Measurements from ENCODE around the gene HOXA11. TPM values are rescaled to one million over a fixed set of nuclear protein-coding genes. Genes with fewer than 3 reads are reported as not detected.

The HOXA11 gene
- total RNA-seq, 4 donors from 2014 or later = 0.27 to 1.4 (median 1.0) TPM; not detected in 1

DNA sequence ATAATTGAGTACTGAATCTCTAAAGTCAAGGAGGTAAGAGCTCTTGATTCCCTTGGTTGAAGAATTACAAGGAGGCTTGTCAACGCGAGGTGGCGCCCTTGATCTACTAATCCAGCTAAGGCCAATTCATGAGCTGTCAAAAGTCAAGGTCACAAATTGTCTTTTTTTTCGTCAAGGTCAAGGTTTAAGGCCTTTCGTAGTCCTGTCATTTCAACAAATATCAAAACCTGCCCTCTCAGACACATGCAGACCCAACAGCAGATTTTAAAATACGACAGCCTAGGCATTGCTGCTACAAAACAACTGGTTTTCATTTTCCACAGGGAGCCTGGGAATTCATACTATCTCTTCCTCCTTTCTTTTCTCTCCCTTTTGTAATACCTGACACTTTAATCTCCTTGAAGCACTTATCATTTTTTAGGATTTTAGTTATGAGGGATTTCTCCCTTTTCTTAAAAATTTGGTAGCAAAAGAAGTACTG lies 11.3 kb upstream of the HOXA11 start:
- WGBS, 2 donors = 3% methylated on average over 6 of the region's 6 CpGs
- no peak for TF ChIP-seq POLR2A (IDR thresholded peaks at IDR 0.05)
- TF ChIP-seq, protein P1, sequence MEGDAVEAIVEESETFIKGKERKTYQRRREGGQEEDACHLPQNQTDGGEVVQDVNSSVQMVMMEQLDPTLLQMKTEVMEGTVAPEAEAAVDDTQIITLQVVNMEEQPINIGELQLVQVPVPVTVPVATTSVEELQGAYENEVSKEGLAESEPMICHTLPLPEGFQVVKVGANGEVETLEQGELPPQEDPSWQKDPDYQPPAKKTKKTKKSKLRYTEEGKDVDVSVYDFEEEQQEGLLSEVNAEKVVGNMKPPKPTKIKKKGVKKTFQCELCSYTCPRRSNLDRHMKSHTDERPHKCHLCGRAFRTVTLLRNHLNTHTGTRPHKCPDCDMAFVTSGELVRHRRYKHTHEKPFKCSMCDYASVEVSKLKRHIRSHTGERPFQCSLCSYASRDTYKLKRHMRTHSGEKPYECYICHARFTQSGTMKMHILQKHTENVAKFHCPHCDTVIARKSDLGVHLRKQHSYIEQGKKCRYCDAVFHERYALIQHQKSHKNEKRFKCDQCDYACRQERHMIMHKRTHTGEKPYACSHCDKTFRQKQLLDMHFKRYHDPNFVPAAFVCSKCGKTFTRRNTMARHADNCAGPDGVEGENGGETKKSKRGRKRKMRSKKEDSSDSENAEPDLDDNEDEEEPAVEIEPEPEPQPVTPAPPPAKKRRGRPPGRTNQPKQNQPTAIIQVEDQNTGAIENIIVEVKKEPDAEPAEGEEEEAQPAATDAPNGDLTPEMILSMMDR (IDR thresholded peaks at IDR 0.05) = peak in 1 of 3 donors; percentile 47
- peak; percentile 83 to 98 for DNase-seq (ENCODE audit: low spot score in 2 of 2)
- intact Hi-C loops (cut with DNase I; ENCODE audit: low total_unique reads) = loop anchor here (10.0 kb wide), 1 partner anchor 828 kb away; no protein-coding TSS in a partner anchor
- no peak overlapping the region for H3K4me3 ChIP-seq (ENCODE audit: low read depth, poor library complexity, severe bottlenecking)

DNA sequence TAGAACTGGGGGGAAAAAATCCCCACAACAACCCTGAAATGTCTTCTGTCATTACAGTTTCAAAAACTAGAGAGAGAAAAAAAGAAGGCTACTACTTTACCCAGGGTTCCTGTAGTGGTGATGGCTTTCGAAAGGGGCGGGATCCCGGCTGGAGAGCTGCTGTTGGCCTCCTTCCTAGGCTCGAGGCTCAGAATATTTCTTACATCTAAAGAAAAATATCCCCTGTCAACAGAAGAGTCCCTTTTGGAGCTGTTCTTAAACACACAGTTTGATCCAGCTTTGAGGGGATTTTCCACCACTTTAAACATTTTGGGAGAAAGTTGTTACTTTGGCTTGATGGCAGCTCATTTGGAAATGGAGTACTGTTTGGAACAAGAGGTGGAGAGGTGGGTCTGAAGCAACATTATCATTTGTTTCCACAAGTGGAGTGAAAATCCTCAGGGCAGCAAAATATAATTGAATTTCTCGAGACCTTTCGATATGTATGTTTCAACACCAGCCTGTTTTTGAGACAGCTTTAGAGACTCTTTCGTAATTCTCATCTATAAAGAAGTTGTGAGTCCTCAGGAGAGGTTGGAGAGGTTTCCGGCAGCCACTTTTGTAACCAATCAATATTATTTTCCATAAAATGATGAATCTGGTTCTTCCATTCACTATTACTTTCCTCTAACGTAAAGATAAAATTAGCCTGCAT lies 9.8 kb upstream of the HOXA11 start:
- TF ChIP-seq, protein P1 (IDR thresholded peaks at IDR 0.05) = no peak
- TF ChIP-seq POLR2A (IDR thresholded peaks at IDR 0.05) = no peak
- no peak overlapping the region for H3K4me3 ChIP-seq (ENCODE audit: low read depth, poor library complexity, severe bottlenecking)
- intact Hi-C loops (cut with DNase I; ENCODE audit: low total_unique reads) = loop anchor here (10.0 kb wide), 1 partner anchor 830 kb away; no protein-coding TSS in a partner anchor
- DNase-seq (ENCODE audit: low spot score in 2 of 2) = peak in 1 of 2 donors; percentile 79
- 42 to 48% methylated on average over 9 of the region's 9 CpGs for WGBS, 2 donors

DNA sequence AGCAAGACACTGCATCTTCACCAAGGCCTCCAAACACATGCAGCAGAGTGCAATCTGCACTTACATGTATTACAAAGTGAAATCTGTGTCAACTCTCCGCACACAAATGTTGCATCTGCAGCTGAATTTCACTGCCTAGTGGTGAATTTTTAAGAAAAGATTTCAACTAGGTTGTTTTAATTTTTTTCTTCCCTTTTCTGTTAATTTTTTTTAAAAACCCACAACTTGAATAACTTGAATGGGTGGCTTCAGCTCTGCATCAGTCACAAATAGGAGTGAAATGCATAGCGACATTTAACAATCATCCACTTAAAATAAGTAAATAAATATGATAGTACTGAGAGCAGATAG lies 8.9 kb upstream of the HOXA11 start:
- intact Hi-C loops (cut with DNase I; ENCODE audit: low total_unique reads) = loop anchor here (10.0 kb wide), 1 partner anchor 831 kb away; no protein-coding TSS in a partner anchor
- TF ChIP-seq POLR2A (IDR thresholded peaks at IDR 0.05) = no peak
- TF ChIP-seq, protein P1 (IDR thresholded peaks at IDR 0.05) = no peak
- WGBS, 2 donors = 79 to 83% methylated on average over 2 of the region's 2 CpGs
- H3K4me3 ChIP-seq (ENCODE audit: low read depth, poor library complexity, severe bottlenecking) = no peak overlapping the region
- DNase-seq (ENCODE audit: low spot score in 2 of 2) = no peak

DNA sequence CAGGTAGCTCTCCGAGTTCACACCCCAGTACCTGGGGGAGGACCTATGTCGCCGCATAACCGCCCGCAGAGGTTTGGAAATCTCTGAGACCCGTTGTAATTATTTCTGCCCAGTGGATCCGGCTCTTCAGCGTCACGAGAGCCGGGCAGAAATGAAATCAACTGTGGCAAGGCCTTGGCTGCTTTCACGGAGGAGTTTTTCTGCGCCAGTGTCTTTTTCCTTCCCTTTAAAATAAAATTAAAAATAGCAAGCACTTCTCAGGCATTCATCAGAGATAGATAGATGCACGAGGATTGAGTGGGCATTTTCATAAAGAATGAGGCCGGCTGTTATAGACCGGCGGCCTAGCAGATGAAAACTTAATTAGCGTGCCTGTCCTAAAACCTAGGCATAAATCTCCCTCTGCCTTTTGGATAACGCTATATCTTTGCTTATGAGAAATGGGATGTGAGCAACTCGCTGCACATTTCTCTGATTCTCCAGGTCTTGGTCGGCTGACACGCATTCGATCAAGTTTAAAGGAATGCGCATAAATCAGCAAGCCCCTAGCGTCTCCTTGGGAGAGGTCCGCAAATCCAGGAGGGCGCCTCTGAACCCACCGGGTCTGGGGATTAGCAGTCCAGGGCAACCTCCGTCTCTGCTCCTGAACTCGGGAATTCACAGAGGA lies 8.4 kb upstream of the HOXA11 start:
- peak in 1 of 2 donors; percentile 75 for DNase-seq (ENCODE audit: low spot score in 2 of 2)
- no peak overlapping the region for H3K4me3 ChIP-seq (ENCODE audit: low read depth, poor library complexity, severe bottlenecking)
- WGBS, 2 donors = 51 to 53% methylated on average over 29 of the region's 29 CpGs
- intact Hi-C loops (cut with DNase I; ENCODE audit: low total_unique reads) = loop anchor here (10.0 kb wide), 1 partner anchor 831 kb away; no protein-coding TSS in a partner anchor
- TF ChIP-seq POLR2A (IDR thresholded peaks at IDR 0.05) = no peak
- TF ChIP-seq, protein P1 (IDR thresholded peaks at IDR 0.05) = no peak

DNA sequence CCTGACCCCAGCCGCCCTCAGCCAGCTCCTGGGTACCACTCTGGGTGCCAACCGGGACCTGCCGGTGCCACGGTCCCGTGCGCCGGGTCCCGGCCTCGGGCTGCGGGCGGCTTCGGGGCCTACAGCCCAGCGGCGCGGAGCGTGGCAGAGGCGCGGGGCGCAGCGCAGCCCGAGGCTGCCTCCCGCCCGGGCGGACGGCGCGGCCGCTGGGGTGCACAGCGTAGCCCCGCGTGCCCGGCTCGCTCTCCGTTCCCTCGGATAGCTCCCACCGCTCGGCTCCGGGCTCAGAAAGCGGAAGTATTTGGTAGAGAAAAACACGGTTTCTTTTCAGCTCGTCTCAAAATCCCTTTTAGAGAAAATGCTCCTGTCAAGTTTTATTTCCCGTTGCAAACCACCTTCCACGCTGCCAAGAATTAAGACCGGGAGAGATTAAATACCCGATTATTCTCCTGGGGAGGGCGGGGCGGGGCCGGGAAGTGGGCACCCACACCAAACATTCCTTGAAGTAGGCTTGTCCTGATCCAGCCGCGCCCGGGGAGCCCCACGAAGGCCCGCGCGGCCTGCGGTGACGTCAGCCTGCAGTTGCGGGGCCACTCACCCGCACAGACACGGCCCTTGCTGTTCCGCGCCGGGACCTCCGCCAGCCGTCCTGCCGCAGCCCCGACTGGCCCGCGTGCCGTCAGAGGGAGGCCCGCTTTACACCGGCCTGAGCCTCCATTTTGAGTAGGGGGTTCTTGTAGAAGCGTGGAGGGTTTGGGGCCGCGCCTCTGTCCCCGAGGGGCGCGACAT lies 7.7 kb upstream of the HOXA11 start:
- TF ChIP-seq, protein P1 (IDR thresholded peaks at IDR 0.05) = no peak
- TF ChIP-seq POLR2A (IDR thresholded peaks at IDR 0.05) = no peak
- intact Hi-C loops (cut with DNase I; ENCODE audit: low total_unique reads) = loop anchor here (10.0 kb wide), 1 partner anchor 832 kb away; no protein-coding TSS in a partner anchor
- peak in 1 of 2 donors; percentile 83 for DNase-seq (ENCODE audit: low spot score in 2 of 2)
- no peak overlapping the region for H3K4me3 ChIP-seq (ENCODE audit: low read depth, poor library complexity, severe bottlenecking)
- 9 to 12% methylated on average over 44 to 63 of the region's 78 CpGs for WGBS, 2 donors
